Measurements from ENCODE around the gene CISTR.
"Not testable (repeated sequence)": the region's sequence is repeated elsewhere in the genome, so short reads cannot be mapped to it uniquely, and the experiment has no call there.

The CISTR gene

DNA sequence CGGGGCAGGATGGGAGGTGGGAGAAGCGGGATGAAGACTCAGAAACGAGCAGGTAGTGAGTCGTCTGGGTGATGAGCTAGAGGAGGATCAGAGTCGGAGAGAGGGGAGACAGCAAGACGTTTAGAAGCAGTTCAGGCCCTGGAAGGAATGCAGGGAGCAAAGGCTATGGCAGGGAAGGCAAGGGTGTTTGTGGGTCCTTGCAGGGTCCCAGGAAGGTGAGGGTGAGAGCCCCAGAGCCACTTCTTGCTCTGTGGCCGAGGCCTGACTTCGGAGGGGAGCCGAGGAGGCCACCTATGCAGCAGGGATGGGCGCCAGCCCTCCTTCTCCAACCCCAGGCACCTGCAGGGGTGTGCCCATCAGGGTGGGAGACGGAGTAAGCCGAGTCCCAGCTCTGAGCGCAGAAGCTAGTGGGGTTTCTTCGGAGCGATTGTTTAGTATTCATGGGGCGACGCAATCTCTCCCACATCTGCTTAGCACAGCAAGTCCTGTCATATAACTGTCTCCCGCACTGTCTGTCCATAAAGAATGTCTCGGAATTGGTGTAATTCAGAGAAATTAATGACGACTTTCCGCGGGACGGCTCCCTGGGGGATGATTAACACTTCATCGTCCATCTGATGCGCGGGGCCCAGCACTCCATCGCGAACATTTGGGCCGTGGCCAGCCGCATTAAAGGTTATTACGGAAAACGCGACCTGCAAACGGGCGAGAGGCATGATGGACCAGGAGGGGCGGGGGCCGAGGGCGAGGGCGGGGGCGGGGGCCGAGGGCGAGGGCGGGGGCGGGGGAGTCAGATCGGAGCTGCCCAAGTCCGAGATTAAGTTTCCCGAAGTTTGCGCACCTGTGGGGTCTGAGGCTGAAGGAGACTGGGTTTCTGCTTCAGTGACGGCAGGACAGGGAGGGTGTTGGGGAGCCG, 12.3 kb downstream of the CISTR start:
- no peak for DNase-seq

DNA sequence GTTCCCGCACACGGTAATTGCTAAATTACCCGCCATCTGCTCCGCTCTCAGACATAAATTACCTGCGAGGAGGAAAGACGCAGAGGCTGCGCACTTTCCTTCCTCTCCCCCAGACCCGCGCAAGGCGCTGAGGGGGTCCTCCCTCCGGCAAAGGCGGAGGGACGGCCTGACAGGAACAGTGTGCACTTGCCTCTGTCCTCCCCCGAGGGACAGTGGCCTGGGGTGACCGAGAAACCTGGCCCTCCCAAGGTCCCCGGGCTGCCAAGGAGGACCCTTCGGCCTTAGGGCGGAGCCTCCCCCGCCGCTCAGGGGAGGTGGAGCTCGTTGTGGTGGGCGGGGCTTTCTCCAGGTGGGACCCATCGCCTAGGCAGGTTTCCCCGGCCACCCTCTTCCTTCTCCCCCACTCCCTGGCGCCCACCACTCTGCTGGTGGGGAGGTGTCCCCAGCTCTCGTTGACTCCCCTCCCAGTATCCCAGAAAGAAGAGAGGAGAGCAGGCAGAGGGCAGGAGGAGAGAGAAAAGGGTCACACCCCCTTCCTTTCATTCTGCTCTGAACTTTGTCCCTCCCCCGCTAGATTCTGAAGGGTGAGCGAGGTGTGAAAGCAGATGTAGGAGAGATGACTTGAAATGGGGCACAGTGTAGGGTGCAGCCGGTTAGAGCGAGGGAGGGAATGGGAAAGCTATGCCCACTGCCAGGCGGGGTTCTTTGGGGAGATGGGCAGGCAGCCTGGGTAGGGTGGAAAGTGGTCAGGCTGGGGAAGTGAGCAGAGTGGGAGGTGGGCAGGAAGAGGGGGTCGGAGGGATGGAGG, 13.2 kb downstream of the CISTR start:
- no peak for DNase-seq

DNA sequence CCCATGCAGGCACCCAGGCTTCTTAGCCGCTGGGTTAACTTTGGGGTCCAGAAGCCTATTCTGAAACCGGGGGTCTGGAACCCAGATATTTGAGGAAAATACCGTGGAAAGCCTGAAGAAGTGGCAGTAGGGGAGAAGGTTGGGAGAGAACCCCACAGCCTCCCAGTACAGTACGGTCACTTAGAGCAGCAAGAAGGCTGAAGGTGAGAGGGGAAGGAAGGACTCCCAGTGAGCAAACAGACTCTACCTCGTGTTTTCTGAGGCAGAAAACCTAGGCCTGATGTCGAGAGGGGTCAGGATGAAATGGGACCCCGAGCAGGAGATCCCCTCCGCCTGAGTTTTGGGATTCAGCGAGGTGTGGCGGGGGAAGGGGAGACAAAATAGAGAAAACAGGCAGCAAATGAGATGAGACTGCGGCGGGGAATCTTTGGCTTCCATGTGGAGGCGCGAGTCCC, 13.8 kb downstream of the CISTR start:
- no peak for DNase-seq

DNA sequence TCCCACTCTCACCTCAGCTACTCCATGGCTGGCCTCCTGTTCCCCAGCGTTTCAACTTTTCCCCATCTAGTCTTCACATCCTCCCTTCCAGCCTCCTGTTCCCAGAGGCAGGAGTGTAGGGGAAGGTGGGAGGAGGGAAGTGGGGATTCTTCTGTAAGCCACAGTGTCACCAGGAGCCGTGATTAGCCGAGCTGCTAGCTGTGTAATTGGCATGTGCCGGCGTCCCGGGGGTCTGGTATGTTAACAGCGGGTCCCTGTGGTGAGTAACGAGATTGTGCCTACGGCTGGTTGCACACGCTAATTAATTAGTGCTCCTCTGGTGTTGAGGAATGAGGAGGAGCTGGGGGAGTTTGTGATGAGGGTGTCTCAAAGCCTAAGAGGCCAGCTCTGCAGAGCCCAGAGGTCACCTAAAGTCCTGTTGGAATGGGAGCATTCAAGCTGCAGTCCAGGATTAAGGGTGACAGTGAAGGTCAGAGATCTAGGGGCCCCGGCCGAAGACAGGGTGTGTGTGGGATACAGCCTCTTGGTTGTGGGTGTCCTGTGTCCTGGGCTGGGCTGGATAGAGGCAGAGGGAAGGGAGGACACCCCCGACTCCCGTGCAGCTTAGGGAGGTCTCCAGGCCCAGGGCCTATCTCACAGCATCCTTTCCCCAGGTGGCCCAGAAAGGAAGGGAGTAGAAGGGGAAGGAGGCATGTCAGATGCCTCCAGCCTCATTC, 14.5 kb downstream of the CISTR start:
- no peak for DNase-seq

DNA sequence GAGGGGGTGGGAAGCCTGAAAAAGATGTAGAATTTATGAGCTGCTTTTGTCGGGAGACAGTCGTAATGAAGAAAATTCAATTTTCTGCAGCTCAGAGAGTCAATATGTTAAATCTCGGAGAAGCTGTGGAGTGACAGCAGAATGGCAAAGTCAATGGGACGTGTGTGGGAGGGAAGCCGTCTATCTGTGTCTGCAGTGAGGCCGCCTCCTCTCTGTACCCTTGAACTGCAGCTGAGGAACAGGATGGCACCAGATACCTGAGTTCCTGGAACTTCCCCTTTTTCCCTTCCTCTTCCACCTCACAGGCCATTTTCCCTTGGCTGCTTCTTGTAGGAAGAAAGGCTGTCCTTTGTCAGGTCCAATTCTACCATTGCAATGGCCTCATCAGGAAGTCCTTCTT, 15.2 kb downstream of the CISTR start:
- no peak for DNase-seq

DNA sequence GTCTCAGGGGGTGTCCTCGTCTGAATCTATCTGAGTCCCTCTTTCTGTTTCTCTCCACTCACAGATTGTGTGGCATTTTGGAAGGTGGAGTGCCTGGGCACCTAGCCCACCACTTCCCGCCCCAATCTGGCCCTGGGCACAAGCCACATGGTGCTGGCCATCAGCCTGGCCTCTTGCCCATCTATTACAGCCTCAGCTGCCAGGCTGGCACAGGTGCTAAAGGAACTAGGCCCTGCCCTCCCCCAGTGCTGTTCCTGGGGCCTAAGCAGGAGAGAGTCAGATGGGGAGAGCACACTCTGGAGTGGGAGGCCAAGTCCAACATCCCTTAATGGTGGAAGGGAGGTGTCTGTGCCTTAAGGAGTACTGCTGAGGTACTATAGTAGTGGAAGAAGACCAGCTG, 16.2 kb downstream of the CISTR start:
- DNase-seq, result no peak

DNA sequence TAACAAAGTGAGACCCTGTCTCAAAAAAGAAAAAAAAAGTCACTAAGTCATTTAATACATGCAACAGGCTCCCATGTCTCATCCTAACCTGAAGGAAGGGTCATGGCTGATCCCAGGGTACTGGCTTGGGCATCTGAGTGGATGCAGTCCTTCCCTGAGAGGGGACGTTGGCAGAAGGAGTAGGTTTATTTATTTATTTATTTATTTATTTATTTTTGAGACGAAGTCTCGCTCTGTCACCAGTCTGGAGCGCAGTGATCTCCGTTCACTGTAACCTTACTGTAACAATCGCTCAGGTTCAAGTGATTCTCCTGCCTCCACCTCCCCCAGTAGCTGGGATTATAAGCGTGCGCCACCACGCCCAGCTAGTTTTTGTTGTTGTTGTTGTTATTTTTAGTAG, 17.4 kb downstream of the CISTR start:
- no peak for DNase-seq

DNA sequence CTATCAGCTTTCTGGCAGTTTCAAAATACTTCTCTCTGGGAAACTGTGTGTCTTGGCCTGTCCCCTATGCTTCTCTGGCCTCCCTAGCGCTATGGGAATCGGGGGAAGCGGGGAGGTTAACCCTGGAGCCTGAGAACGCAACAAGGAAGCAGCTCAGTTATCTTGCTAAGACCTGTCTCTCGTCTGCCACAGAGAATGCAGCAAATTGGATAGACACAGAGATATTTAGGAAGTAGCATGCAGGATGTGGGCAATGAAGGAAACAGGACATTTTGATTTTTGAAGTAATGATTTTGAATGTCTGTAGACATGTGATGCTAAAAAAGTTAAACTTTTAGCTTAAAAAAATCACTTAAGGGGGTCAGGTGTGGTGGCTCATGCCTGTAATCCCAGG, 18.0 kb downstream of the CISTR start:
- DNase-seq, result no peak

DNA sequence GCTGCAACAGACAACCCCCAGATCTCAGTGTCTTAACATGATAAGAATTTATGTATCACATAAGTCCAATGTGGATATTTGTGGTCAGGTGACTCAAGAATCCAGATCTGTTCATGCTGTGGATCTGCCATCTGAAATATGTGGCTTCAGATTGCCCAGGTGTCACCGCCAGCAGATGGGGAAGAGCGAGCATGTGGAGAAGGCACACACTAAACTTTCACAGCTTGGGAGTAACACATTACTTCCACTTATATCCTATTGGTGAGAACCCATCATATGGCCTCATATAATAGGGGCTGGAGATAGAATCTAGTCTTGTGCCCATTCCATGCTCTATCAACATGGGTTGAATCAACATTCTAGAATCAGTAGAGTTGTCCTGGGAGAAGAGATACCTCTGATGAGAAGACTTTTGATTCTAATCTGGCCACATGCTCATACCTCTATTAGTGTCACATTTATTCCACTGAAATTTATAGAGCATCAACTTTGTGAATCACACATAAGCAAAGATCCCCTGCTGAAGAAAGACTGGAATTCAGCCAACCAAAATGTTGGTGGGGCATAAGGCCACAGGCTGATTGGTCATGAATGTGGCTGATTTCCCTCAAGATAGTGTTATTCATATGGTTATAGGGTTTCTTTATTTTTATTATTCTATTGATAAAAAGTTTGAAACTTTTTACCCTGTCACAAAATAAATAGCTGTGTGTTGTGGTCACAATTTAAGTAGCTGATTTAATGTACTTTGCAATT, 18.6 kb downstream of the CISTR start:
- DNase-seq, result no peak

DNA sequence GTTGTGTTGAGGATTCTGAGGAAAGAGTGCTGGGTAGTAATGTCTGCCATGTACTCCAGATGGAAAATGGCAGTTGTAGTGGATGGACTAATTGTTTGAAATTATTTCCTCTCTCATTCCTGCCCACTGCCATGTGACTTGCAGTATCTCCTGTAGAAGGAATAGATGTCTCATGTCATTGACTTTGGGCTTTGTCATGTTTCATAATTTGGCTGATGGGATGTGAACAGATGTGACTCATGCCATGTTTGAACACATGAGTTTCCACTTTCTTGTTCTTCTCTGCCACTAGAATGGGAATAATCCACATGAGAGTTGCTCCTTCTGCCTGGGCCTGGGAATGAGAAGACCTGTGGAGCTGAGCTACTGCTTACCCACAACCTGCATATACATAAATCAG, 22.1 kb downstream of the CISTR start:
- no peak for DNase-seq

DNA sequence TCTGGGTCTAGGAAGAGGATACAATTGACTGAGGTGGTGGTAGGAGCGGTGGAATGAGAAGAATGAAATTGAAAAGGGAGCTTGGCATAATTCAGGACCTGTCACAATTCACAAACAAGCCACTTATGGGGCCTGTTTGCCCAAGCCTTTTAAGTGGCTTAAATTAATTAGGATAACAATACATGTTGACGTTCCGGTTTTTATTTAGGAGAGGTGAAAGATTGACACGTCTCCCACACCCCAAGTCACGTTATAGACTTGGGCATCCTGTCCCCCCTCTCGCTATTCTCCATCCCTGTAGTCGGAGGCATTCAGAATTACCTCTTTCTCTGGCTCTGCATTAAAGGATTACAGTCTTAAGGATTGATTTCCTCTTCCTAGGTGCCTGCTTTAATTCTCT, 23.6 kb downstream of the CISTR start:
- no peak for DNase-seq

DNA sequence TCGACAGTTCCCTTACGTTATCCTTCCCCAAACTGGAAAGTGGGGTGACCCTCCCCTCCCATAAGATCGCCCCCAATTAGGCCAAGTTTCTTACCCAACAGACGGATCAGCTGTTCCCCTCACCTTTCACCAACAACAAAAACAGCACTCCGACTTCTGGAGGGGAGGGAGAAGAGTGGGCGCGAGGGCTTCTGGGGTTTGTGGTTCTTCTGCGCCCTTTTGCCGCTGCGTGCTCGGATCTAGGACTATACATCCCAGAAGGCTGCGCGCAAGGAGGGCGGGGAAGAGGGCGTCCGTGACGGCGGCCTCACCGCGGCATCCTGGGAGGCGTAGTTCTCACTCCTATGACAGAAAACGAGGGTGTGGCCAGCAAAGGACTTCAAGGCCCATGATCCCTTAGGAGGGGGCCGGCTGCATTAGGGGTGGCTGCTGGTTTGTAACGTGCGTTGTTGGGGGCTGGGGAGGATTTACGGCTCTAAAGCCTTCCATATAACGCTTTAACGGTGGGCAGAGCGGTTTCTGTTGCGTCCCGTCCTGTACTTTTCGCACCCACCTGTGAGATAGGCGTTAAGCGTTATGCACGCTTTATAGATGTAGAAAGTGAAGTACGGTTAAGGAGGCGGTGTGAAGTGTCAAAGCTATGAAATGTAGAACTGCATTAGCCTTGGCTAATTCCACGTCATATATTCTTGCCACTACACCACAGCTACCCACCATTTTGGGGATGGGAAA, 24.3 kb downstream of the CISTR start, which contains the start of gene CALCOCO1:
TSS of gene CALCOCO1 (minus strand) at position 143 of the 732 bp plus-strand sequence. CDS start 2,210 bp downstream, outside the sequence.
- DNase-seq, result peak; percentile 41

DNA sequence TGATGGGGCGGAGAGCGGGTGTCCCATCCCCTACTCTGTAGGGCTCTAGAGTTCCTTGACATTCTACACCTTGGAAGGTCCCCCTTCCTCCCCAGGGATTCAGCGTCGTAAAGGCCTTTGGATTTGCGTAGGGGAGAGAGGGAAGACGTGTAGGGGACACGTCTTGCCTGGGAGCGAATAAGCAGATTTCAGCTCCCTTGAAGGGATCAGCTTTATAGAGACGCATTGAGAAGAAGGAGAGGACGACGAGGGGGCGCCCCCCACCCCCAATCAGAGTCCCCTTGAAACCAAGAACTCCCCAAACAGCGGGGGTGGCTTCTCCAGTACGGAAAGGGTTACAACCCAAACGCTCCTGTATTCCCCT, 24.9 kb downstream of the CISTR start:
- no peak for DNase-seq

DNA sequence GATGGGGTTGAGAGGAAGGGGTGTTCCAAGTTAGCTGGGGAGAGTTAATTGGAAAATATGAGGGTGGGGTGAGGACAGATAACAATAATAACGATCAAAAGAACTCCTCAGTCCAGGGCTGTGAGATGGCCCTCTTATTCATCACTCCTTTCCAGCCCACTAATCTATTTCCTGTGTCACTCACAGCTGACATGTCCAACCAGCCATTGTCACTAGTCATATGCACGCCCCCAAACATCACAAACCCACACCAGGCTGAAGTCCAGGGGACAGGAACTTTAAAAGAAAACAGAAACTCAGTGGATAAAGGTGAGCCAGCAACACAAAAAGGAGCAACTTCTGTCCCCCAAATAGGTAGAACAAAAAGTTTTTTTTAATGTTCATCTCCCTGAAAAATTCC, 25.4 kb downstream of the CISTR start:
- no peak for DNase-seq

DNA sequence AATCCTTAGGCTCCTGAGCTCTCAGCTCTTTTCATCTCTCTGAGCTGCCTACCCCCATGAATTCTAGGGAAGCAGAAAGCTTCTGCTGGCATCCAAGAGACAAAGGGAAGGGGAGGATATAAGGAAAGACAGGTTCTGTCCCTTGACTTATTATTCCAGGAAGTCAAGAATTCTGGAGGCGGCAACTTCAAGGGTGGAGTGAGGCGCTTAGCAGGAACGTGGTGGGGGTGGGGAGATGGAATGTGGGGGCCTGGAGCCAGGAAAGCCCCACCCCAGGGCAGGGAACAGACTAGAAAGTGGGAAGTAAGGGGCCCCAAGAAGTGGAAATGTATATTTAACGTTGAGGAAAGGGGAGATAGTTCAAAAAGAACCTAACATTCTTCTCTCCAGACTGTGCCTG, 26.0 kb downstream of the CISTR start:
- DNase-seq, result no peak

DNA sequence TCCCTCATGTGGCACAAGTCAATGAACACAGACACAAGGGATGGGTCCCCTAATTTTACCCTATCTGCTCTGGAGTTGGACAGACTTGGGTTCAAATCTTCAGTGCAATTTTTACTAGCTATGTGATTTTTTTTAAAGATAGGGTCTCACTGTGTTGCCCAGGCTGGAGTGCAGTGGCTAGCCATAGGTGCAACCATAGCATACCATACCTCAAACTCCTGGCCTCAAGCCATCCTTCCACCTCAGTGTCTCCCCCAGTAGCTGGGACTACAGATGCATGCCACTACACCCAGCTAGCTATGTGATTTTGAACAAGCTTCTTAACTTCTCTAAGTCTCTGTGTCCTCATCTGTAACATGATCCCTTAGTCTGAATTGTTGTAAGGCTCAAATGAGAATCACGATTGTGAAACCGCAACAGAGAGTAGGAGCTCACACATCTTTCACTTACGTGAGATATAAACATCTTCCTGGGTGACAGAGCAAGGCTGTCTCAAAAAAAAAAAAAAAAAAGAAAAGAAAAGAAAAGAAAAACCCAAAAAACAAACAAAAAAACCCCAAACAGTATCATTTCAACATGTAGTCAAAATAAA, 29.2 kb downstream of the CISTR start:
- DNase-seq, result no peak

DNA sequence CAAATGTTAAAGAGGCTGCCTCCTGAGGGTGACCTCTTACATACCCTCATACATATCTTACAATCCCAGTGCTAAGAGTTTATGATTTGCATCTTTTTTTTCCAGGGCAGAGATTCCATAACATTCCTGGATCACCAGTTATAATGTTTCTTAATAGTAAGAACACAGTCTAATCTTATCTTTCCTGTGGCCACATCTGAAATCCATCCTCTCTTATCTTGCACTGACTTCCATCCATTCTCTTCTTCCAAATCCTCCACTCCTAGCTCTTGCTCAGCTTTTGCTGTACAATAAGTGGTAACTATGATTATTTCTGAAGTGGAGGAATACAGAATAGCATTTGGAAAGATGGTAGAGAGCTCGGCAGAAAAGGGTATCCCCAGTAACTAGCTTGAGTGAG, 30.8 kb downstream of the CISTR start:
- DNase-seq, result no peak

DNA sequence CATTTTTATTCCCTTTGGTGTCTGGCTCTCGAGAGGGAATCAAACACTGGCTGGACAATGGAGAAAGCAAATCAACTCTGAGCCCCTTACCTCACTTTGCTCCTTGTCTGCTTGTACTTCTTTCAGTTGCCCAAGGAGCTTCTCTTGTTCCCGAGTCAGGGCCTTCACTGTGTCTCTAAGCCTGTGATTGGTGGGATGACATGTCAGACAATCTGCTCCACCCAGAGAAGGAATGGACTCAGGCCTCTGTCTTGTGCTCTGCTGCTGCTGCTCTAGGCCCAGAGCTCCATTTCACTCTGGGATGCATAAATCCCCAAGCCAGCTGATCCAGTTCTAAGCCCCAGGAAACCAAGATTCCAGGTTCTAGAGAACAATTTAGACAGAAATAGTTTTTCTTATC, 32.1 kb downstream of the CISTR start:
- DNase-seq, result no peak

DNA sequence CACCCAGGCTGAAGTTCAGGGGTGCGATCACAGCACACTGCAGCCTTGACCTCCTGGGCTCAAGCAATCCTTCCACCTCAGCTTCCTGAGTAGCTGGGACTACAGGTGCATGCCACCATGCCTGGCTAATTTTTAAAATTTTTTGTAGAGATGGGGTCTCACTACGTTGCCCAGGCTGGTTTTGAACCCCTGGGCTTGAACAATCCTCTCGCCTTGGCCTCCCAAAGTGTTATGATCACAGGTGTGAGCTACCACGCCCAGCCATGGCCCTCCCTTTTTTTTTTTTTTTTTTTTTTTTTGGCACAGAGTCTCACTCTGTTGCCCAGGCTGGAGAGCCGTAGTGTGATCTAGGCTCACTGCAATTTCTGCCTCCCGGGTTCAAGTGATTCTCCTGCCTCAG, 33.2 kb downstream of the CISTR start:
- DNase-seq, result not testable (repeated sequence)

DNA sequence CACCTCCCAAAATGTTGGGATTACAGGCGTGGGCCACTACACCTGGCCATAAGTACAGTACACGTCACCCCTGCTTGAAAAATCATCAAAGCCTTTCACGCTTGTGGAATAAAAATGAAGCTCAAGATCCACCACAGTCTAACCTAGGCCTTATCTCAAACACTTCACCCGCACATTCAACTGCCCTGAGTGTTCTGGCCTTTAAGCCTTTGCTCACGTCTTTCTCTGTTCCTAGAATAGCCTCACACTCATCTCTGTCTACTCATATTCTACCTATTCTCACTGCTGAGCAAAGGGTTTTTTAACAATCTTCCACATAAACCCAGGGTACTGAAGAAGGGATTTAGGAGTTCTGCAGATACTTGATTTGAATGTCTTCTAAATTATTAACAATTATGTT, 34.5 kb downstream of the CISTR start:
- no peak for DNase-seq

DNA sequence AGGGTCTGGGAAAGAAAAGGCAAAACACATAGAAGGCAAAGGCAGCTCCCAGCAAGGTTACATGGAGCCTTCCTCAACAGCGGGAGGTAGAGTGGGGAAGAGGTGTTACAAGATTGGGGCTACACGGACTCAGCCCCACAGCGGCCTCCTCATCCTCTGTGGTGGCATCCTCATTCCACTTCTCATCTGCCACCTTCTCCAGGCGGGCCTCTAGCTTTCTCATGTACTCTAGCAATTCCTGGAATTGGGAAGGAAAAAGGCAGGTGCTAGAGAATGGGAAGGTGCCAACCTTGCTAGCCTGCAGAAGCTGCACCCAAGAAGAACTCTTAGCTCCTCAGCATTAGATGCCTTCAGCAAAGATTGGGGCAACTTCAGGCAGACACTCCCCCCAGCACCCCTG, 37.8 kb downstream of the CISTR start:
- no peak for DNase-seq

All from cortex of kidney (tissue), 1 donor.